ACHN (cell line): Measurements from ENCODE around the gene RFX4.
"Not testable (repeated sequence)": the region's sequence is repeated elsewhere in the genome, so short reads cannot be mapped to it uniquely, and the experiment has no call there.

Experiments used
- DNase-seq: peaks from one replicate; pipeline ENCODE4 v3.0.0-alpha.2; 2015
- in situ Hi-C: cut with HindIII; loops from 2 replicates; pipeline ENCODE4 v1.10.0; 2017; ENCODE audit warnings: low sequenced_read_pairs, low pct_ligation_motif_present, low pct_unique_long_range_greater_than_20kb

RFX4 gene

GRCh38 chr12:106711316-106711715 is 128.5 kb downstream of the RFX4 start:
- in situ Hi-C loops: no loop called here

GRCh38 chr12:106712768-106713167 is 130.0 kb downstream of the RFX4 start:
- in situ Hi-C loops: no loop called here
- no peak for DNase-seq

More at GRCh38 chr12:106711316-106711715, 128.5 kb downstream of the RFX4 start:
- DNase-seq: no peak

- DNase-seq: no peak
- in situ Hi-C loops: no loop called here
These were observed 132.1 kb downstream of the RFX4 start for GRCh38 chr12:106714926-106715325.

- DNase-seq: no peak
- in situ Hi-C loops: no loop called here
These were observed 132.8 kb downstream of the RFX4 start for GRCh38 chr12:106715582-106715981.

GRCh38 chr12:106717673-106718072 is 134.9 kb downstream of the RFX4 start:
- in situ Hi-C loops: no loop called here
- no peak for DNase-seq

- in situ Hi-C loops: no loop called here
- DNase-seq: no peak
These were observed 137.1 kb downstream of the RFX4 start for GRCh38 chr12:106719879-106720278.

GRCh38 chr12:106720696-106721095 is 137.9 kb downstream of the RFX4 start:
- in situ Hi-C loops: no loop called here

GRCh38 chr12:106721915-106722314 is 139.1 kb downstream of the RFX4 start:
- in situ Hi-C loops: no loop called here
- no peak for DNase-seq

More at GRCh38 chr12:106720696-106721095, 137.9 kb downstream of the RFX4 start:
- no peak for DNase-seq

GRCh38 chr12:106722837-106723236 is 140.0 kb downstream of the RFX4 start:
- DNase-seq: no peak
- in situ Hi-C loops: no loop called here

- in situ Hi-C loops: no loop called here
- DNase-seq: no peak
These were observed 140.6 kb downstream of the RFX4 start for GRCh38 chr12:106723416-106723815.

GRCh38 chr12:106724116-106724515 is 141.3 kb downstream of the RFX4 start:
- in situ Hi-C loops: no loop called here
- no peak for DNase-seq

- in situ Hi-C loops: no loop called here
- no peak for DNase-seq
These were observed 142.1 kb downstream of the RFX4 start for GRCh38 chr12:106724934-106725333.

GRCh38 chr12:106726603-106727202 is 143.9 kb downstream of the RFX4 start:
- in situ Hi-C loops, DNase-seq: not testable (repeated sequence)

GRCh38 chr12:106729611-106730010 is 146.8 kb downstream of the RFX4 start:
- no peak for DNase-seq
- in situ Hi-C loops: no loop called here

- in situ Hi-C loops: no loop called here
- no peak for DNase-seq
These were observed 150.1 kb downstream of the RFX4 start for GRCh38 chr12:106732890-106733289.

- DNase-seq: peak; percentile 23
- in situ Hi-C loops: no loop called here
These were observed 150.9 kb downstream of the RFX4 start for GRCh38 chr12:106733660-106734059.

GRCh38 chr12:106736051-106736957 is 153.5 kb downstream of the RFX4 start:
- DNase-seq: no peak
- in situ Hi-C loops: no loop called here

- no peak for DNase-seq
- in situ Hi-C loops: no loop called here
These were observed 156.5 kb downstream of the RFX4 start for GRCh38 chr12:106739318-106739717.

- DNase-seq: peak; percentile 68
- in situ Hi-C loops: no loop called here
These were observed 157.2 kb downstream of the RFX4 start for GRCh38 chr12:106739815-106740530.
